Ecto neural progenitor cell (in vitro differentiated cells): ENCODE measurements around the gene ABAT.
"Not testable (repeated sequence)": the region's sequence is repeated elsewhere in the genome, so short reads cannot be mapped to it uniquely, and the experiment has no call there.

ENCODE experiments used
- DNase-seq: peaks from one replicate; pipeline ENCODE4 v3.0.0-alpha.2; 2018; ENCODE audit warnings: low spot score

The ABAT gene

GRCh38 chr16:8649829-8650554, 24.4 kb upstream of the ABAT start:
- no peak for DNase-seq

- not testable (repeated sequence) for DNase-seq
These were observed 22.5 kb upstream of the ABAT start for GRCh38 chr16:8651958-8652357.

GRCh38 chr16:8655184-8655717, 19.2 kb upstream of the ABAT start:
- no peak for DNase-seq

GRCh38 chr16:8656376-8656775, 18.0 kb upstream of the ABAT start:
- DNase-seq, result no peak

GRCh38 chr16:8660841-8661301, 13.5 kb upstream of the ABAT start:
- DNase-seq, result peak; percentile 81

GRCh38 chr16:8661703-8662102, 12.7 kb upstream of the ABAT start:
- no peak for DNase-seq

GRCh38 chr16:8663192-8664089, 11.0 kb upstream of the ABAT start:
- DNase-seq, result no peak

- no peak for DNase-seq
These were observed 8.9 kb upstream of the ABAT start for GRCh38 chr16:8665529-8665928.

- no peak for DNase-seq
These were observed 6.9 kb upstream of the ABAT start for GRCh38 chr16:8667492-8667891.

GRCh38 chr16:8668113-8668512, 6.3 kb upstream of the ABAT start:
- no peak for DNase-seq

GRCh38 chr16:8669481-8669880, 4.9 kb upstream of the ABAT start:
- DNase-seq, result no peak

GRCh38 chr16:8670014-8670560, 4.3 kb upstream of the ABAT start:
- DNase-seq, result no peak

- DNase-seq, result no peak
These were observed 605 bp upstream of the ABAT start for GRCh38 chr16:8673611-8674412.

- no peak for DNase-seq
These were observed 1.1 kb downstream of the ABAT start for GRCh38 chr16:8675183-8676159.

GRCh38 chr16:8676160-8676547, 1.7 kb downstream of the ABAT start:
- no peak for DNase-seq

- no peak for DNase-seq
These were observed 2.4 kb downstream of the ABAT start for GRCh38 chr16:8676737-8677375.

- no peak for DNase-seq
These were observed 3.1 kb downstream of the ABAT start for GRCh38 chr16:8677481-8677880.

- no peak for DNase-seq
These were observed 3.9 kb downstream of the ABAT start for GRCh38 chr16:8678068-8678927.

GRCh38 chr16:8679151-8679550, 4.7 kb downstream of the ABAT start:
- no peak for DNase-seq
